ENCODE data around the gene SMIM43. TPM values are rescaled to one million over a fixed set of nuclear protein-coding genes. Genes with fewer than 3 reads are reported as not detected.

SMIM43 gene
- total RNA-seq: 1.3 and 18.8 TPM in 2 replicates

DNA sequence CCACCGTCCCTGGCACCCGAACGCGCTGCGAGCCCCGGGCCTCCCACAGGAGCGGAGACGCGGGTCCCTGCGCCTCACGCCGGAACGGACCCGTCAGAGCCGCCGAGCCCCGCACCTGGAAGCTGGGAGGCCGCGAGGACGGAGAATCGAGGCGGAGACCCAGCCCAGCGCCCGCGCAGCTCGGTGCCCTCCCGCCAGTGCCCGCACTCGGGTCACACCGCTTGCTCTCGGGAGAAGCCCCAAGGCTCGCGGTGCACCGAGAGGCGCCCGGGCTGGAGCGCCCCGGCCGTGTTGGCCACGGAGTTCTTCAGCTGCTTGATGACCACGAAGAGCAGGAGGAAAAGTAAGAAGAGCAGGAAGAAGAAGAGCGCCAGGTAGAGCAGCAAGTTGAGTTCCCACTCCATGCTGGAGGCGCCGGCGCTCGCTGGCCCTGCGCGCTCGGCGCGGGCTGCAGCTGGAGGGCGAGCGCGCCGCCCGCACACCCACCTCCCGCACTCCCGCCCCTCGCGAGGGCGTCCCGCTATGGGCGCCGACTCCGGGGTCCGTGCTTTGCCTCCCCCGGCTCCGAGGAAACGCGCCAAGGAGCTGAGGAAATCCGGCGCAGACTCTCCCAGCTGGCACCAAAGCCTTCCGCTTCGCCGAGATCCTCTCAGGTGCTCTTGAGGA lies at the start of gene SMIM43:
SMIM43 (minus strand) TSS at position 463 of the 666 bp plus-strand sequence; CDS start at position 404, 59 bp downstream.

DNA sequence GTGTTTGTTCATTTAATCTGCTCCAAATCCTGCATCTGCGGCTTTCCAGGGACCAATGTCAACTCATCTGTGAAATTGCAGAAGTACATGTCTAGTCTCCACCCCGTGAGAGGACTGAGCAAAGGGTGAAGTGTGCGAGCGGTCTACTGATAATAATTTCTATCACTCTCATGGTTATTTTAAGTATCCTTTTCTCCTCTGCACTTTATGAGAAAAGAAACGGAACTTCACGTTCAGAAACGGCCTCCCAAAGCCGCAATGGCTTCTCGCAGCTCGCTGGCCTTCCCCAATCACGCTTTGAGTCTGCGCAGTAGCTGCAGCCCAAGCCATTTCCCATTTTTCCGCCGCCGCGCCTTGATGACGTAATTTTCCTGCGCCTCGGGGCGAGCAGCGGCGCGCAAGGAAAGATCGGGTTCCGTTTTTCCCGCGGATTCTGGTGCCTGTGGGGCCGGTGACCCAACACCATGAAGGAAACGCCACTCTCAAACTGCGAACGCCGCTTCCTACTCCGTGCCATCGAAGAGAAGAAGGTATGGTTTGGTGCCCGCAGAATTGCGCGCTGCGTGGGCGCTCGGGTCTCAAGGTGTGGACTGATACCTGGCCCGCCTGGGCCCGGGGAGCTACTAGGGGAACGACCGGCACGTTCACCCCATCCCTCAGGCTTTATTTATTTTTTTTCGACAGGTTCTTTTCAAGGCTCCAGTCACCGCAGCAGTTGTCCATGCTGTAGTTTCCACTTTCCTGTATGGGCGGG lies 36.2 kb upstream of the SMIM43 start, which contains the start of gene EXOSC9:
EXOSC9 (plus strand) TSS at position 363 of the 754 bp plus-strand sequence; CDS start at position 465, 102 bp downstream.

Other genes with a start within 250 kb of the SMIM43 start
- gene ANXA5, start 68.2 kb downstream of the SMIM43 start, total RNA-seq: 480 and 680 TPM in 2 replicates
- gene EXOSC9, start 36.2 kb upstream of the SMIM43 start, total RNA-seq: 31.0 and 37.9 TPM in 2 replicates
- gene CCNA2, start 58.7 kb upstream of the SMIM43 start, total RNA-seq: 35.6 and 66.3 TPM in 2 replicates
- 10.7 and 22.1 TPM in 2 replicates for gene BBS7, start 105.3 kb upstream of the SMIM43 start, total RNA-seq
- gene TRPC3, start 186.9 kb upstream of the SMIM43 start, total RNA-seq: 1.6 and 3.0 TPM in 2 replicates

Measured in epithelial cell of alveolus of lung (primary cell).